NCI-H1930 (cell line): Measurements from ENCODE around the gene BCL2L12.

Source experiments
- DNase-seq, 2 experiments: peaks; one replicate each; lab custom pipeline; 2025; lab: John Stamatoyannopoulos, UW

The BCL2L12 gene

GRCh38 chr19:49685845-49686332, 20.2 kb downstream of the BCL2L12 start:
- DNase-seq: no peak

- DNase-seq: no peak
Measured at GRCh38 chr19:49686503-49687088, 20.9 kb downstream of the BCL2L12 start.

GRCh38 chr19:49687150-49687549, 21.4 kb downstream of the BCL2L12 start:
- DNase-seq: no peak

DNA sequence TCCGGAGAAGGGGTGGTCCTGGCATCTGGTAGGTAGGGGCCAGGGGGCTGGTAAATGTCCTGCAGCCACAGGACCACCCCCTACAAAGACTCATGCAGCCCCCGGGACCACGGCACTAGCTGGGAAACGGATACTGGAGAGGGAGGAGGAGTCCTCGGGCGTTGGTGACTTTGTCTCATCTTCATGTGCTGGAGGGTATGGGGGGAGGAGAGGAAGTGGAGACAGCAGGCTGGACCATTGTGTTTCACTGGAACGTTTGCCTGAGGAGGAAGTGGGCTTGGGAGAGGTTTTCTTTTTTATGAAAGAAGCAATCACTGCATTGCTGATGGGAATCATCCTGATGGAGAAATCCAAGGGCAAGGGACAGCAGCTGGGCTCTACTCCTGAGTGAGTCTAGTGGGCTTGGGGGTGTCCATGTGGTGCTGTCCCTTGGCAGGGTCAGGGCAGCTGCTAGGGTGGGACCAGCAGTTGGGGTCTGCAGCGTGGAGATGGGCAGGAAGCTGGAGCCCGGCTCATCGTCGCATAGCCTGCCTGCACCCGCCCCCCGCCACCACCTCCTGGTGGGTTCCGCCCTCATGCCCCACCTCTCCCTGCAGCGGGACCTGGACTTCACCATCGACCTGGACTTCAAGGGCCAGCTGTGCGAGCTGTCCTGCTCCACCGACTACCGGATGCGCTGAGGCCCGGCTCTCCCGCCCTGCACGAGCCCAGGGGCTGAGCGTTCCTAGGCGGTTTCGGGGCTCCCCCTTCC, 22.0 kb downstream of the BCL2L12 start:
- DNase-seq: no peak

- no peak for DNase-seq
Measured at GRCh38 chr19:49688531-49689132, 22.9 kb downstream of the BCL2L12 start.

DNA sequence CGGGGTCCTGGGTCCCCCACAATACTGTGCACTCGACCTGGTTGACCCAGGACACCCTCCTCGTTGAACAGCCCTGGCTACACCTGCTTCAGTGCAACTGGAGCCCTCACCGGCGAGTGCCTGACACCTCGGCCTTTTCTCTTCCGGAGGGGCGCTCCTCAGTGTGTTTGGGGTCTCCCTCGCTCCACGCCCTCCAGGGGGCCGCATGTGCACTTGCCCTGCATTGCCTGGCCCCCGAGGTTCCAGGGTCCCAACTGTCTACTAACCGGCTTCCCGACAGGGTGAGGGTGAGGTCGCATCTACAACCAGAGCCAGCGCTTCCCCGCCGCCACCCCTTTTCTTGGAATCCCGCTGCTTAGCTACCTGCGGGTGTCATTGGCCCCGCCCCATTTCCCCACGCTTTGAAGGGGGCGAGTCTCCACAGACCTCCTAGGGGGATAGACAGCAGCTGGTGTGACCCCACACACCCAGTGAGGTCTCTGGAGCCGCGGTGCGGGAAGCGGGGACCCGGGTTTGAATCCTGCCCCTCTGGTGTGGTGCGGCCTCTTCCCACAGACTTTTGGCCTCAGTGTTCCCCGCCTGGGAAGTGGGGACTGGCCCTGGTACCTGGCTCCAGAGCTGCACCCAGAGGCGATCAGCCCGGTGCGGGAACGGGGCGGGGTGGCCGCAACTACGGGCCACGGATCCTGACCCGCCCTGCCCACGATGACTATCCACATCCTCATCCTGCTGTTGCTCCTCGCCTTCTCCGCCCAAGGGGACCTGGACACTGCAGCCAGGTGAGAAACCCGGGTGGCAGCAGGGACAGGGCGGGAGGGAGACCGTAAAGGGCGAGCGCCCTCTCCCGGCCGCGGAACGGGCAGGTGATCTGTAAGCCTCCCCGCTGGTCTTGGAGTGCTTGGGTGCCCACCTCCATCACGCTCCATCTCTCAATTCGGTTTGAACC, 23.7 kb downstream of the BCL2L12 start, which contains the start of gene ADM5:
TSS of gene ADM5 (plus strand) at position 462 of the 946 bp plus-strand sequence. CDS start at position 706, 244 bp downstream.
- DNase-seq: peak; percentile 75 to 78

DNA sequence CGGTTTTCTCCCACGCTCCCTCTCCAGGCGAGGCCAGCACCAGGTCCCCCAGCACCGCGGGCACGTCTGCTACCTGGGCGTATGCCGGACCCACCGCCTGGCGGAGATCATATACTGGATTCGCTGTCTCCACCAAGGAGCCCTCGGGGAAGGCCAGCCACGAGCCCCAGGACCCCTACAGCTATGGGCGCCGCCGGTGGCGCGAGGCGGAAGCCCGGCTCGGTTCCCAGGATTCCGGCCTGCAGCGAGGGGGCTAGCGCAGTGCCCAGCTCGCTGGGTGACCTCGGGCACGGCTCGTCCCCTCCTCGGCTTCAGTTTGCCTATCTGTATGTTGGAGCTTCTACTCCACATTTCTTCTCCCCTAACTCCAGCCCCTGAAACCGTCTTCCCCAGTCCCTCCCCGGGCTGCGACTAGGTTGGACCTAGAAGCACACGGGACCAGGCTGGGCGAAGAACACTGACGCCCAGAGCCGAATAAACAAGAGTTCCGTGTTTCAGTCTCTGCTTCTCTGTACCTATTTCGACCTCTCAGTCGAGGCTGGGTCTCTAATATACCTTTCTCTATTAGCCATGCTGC, 24.4 kb downstream of the BCL2L12 start:
- DNase-seq: no peak

GRCh38 chr19:49690656-49691242, 25.0 kb downstream of the BCL2L12 start, which contains the start of gene CPT1C:
Gene CPT1C (plus strand): TSS chr19:49691116. CDS start chr19:49692253, 1,137 bp downstream.
- peak; percentile 88 to 89 for DNase-seq

DNA sequence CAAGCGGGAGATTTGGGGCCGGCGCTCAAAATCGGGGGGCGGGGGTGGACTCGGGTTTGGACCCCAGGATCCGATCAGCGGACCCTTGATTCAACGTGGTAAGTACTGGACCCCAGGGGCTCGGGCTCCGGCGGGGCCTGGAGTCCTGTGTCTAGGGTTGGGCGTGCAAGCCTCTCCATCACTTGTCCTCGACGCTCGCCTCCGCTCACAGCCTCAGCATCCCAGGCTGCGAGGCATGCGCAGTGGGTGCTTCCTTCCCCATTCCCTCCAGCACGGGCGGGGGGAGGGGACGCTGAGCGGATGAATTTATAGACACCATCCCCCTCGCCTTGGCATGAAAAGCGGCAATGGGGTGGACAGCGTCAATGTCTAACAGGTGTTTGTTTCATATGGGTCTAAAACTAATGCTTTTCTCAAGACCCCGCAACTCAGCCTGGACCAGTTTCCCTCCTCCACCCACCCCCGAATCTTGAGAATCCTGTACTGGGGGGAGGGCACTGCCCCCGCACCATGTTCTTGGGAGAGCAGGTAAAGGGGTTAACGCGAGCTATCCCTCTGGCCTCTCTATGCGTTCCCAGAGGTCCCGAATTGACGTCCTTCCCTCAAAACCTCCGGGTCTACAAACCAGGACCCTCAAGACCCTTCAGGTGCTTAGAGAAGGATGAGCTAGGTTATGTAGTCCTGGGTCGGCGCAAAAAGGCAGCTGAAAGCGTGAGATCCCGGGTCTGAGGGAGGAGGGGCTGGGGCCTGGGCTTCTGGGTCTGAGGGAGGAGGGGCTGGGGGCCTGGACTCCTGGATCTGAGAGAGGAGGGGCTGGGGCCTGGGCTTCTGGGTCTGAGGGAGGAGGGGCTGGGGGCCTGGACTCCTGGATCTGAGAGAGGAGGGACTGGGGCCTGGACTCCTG, 25.8 kb downstream of the BCL2L12 start:
- DNase-seq: peak; percentile 80 to 83

- peak in 1 of 2 experiments; percentile 35 for DNase-seq
Measured at GRCh38 chr19:49692147-49692506, 26.4 kb downstream of the BCL2L12 start.

DNA sequence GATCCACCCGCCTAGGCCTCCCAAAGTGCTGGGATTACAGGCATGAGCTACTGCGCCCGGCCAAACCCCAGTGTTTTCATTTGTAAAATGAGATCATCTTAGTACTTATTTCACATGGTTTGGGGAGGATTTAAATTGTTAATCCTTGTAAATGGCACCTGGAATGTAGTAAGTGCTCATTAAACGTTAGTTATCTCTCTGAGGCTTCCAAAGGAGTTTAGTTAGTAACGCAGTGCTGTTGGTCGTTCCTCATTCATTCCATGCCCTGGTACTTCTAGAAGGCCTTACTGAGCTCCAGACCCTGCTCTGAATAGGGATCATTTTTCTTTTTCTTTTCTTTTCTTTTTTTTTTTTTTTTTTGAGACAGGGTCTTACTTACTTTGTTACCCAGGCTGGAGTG, 30.4 kb downstream of the BCL2L12 start:
- no peak for DNase-seq

- DNase-seq: no peak
Measured at GRCh38 chr19:49696865-49697264, 31.1 kb downstream of the BCL2L12 start.

DNA sequence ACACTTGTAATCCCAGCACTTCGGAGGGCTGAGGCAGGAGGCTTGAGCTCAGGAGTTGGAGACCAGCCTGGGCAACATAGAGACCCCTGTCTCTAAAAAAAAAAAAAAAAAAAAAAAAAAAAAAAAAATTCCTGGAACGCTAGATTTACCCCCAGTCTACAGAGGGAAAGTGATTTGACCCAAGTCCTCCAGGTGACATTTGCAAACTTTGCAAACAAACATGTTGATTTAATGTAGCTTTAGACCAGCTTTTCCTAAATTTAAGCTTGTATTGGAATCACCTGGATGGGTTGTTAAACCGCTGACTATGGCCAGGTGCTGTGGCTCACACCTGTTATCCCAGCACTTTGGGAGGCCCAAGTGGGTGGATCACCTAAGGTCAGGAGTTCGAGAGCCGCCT, 33.6 kb downstream of the BCL2L12 start:
- no peak for DNase-seq

DNA sequence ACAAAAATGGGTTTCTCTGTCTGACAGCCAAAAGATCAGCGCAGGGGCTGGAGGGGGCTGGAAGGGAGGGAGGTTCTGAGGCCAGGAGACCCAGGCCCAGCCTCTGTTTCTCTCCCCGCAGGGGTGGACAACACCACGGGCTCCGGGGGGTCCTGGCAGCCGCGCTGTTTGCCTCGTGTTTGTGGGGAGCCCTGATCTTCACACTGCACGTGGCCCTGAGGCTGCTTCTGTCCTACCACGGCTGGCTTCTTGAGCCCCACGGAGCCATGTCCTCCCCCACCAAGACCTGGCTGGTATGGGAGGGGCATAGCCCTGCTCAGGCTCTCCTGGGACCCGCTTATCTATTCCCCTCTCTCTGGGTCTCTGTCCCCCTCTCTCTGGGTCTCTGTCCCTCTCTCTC, 34.8 kb downstream of the BCL2L12 start:
- no peak for DNase-seq

DNA sequence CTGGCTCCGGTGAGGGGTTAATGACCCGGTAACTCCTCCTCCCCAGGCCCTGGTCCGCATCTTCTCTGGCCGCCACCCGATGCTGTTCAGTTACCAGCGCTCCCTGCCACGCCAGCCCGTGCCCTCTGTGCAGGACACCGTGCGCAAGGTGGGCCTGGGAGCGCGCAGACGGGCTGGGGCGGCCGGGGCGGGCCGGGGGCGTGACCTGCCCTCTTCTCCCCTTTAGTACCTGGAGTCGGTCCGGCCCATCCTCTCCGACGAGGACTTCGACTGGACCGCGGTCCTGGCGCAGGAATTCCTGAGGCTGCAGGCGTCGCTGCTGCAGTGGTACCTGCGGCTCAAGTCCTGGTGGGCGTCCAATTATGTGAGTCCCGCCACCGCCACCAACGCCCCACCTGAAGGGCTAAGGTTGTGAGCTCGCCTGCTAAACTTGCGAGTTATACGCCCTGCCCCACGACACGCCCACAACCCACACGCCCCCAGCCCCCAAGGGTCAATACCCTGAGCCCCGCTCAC, 35.6 kb downstream of the BCL2L12 start:
- DNase-seq: no peak

- DNase-seq: no peak
Measured at GRCh38 chr19:49704888-49705642, 39.3 kb downstream of the BCL2L12 start.

DNA sequence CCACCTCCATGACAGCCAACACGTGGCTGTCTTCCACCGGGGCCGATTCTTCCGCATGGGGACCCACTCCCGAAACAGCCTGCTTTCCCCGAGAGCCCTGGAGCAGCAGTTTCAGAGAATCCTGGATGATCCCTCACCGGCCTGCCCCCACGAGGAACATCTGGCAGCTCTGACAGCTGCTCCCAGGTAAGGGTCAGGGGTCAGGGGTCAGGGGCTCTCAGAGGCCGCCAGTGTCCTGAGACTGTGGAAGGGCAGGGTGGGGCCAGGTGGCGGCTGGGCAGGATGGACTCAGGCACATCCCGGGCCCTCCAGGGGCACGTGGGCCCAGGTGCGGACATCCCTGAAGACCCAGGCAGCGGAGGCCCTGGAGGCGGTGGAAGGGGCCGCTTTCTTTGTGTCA, 40.2 kb downstream of the BCL2L12 start:
- no peak for DNase-seq

GRCh38 chr19:49710372-49710951, 44.7 kb downstream of the BCL2L12 start:
- DNase-seq: no peak

DNA sequence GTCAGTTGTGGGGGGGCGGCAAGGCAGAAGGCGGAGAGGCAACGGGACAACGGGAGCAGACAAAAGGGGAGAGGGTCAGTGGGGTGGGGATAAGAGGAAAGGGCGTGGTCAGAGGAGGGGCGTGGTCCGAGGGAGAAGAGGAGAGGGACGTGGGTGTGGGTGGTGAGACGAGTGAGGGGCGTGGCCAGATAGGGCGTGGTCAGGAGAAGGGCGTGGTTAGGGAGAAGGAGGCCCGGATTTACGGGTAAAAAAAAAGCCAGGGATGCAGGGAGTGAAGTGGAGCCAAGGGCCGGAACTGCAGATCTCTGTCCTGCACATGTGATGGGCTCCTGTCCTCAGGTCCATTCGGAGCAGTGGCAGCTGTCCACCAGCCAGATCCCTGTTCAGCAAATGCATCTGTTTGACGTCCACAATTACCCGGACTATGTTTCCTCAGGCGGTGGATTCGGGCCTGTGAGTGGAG, 46.7 kb downstream of the BCL2L12 start:
- no peak for DNase-seq
